Measurements from ENCODE around the gene CBLL1.

The CBLL1 gene

DNA sequence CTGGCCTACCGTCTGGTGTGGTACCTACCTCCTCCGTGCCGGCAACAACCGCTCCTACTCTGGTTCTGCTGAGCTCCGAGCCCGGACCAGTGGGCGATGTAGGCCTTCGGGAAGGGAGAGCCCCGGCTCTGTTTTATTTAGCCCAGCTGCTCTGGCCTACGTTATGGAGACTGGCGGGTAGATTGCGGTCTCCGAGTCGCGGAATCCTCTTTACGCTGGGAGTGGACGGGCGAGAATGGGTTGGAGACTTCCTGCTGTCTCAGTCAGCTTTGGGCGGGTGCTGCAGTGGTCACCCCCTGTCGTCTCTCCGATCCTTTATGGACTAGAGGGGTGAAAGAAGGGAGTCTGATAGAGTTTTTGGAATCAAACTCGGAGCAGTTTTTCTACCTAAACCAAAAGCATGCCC lies 406 bp downstream of the CBLL1 start:
- no peak for DNase-seq

GRCh38 chr7:107746006-107746405 lies 2.1 kb downstream of the CBLL1 start:
- no peak for DNase-seq

DNA sequence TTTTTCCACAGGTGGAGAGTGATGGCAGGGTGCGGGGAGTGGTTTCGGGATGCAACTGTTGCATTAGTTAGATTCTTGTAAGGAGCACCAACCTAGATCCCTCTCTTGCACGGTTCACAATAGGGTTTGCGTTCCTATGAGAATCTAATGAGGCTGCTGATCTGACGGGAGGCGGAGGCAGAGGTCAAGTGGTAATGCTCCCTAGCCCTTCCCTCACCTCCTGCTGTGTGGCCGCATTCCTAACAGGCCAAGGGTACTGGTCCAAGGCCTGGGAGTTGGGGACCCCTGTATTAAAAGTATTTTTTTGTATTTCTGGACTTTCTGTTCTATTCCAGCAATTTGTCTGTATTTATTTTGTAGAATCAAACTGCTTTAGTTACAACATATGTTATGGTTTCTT lies 7.2 kb downstream of the CBLL1 start:
- no peak for DNase-seq

DNA sequence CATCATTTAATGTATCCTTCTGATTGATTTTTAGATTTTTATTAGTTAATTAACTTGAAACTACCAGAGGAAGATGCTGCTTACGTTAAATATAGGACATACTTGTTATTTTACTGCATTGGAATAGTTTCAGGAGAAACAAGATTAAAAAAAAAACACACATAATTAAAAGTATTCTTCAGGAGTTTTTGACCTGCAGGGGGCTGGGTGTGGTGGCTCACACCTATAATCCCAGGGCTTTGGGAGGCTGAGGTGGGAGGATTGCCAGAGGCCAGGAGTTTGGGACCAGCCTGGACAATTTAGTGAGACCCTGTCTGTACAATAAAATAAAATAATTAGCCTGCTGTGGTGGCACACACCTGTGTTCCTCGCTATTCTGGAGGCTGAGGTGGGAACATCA lies 10.7 kb downstream of the CBLL1 start:
- DNase-seq = no peak

DNA sequence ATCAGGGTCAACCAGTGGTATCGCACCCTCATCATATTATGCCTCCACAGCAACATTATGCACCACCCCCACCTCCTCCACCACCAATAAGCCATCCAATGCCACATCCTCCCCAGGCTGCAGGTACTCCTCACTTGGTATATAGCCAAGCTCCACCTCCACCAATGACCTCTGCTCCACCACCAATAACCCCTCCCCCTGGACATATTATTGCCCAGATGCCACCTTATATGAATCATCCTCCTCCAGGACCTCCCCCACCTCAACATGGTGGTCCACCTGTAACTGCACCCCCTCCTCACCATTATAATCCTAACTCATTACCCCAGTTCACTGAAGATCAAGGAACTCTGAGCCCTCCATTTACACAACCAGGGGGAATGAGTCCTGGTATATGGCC lies 14.7 kb downstream of the CBLL1 start:
- DNase-seq = no peak

GRCh38 chr7:107767391-107767790 lies 23.4 kb downstream of the CBLL1 start:
- no peak for DNase-seq

GRCh38 chr7:107768263-107768662 lies 24.3 kb downstream of the CBLL1 start:
- DNase-seq = no peak

- DNase-seq = no peak
Measured at GRCh38 chr7:107773027-107773426, 29.1 kb downstream of the CBLL1 start.

GRCh38 chr7:107777702-107778101 lies 33.8 kb downstream of the CBLL1 start:
- no peak for DNase-seq

- DNase-seq = no peak
Measured at GRCh38 chr7:107778283-107778682, 34.3 kb downstream of the CBLL1 start.

DNA sequence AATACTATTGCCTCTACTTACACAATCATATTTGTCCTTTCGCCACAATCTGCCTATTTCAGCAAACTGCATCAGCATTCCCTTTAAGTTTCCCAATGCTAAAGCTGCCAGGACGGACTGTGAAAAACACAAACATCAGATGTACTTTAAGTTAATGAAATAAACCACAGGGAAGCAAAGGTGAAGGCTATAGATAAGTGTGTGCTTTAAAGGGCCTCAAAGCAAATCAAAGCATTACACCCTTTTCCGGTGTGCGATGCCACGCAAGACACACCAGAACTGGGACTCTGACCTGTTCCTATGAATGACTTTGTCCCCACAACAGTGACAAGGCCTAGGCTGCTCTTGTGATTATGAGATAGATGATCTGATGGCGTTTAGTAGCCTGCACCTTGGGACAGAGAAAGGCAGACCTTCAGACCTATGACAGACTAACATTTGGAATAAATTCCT lies 35.7 kb downstream of the CBLL1 start:
- DNase-seq = no peak

- DNase-seq = no peak
Measured at GRCh38 chr7:107782374-107782773, 38.4 kb downstream of the CBLL1 start.

GRCh38 chr7:107783648-107784047 lies 39.7 kb downstream of the CBLL1 start:
- DNase-seq = no peak

DNA sequence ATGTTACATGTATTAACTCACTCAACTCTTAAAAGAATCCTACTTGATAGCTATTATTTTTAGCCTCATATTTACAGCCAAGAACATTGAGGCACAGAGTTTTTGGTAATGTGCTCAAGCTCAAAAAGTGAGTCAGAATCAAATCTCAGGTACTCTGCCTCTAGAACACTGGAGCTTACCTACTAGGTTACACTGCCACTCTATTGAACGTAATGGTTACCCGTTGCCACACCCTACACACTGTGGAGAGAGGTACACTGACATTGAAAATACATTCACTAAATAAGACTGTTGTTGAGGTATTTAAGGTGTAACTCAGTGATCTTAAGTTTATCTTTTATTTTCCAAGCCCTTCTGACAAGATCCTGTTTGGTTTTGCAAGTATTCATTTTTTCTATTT lies 41.2 kb downstream of the CBLL1 start:
- no peak for DNase-seq

GRCh38 chr7:107785926-107786325 lies 42.0 kb downstream of the CBLL1 start:
- DNase-seq = no peak

DNA sequence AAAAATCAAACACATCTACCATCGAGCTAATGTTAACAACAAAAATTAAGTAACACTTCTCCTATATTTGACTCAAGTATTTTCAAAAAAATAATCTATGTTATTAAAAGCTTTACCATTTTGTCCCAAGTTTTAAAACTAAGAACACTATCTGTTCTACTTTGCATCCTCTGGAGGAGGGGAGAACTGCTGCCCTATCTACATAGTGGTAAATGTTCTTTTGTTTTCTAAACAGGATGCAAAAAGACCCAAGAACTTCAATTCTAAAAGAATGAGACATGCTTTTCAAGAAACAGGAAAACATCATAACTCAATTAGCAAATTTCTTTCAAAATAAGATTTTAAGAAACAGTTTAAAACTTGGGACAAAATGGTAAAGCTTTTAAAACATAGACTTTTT lies 44.3 kb downstream of the CBLL1 start:
- no peak for DNase-seq

DNA sequence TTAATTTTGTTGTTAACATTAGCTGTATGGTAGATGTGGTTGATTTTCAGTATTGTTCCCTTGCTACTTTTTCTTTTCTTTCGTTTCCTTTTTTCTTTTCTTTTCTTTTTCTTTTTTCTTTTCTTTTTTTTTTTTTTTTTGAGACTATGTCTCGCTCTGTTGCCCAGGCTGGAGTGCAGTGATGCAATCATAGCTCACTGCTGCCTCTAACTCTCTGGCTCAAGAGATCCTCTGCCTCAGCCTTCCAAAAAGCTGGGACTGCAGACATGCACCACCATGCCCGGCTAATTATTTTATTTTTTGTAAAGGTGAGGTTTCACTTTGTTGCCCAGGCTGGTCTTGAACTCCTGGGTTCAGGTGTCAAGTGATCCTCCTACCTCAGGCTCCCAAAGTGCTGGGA lies 44.7 kb downstream of the CBLL1 start:
- DNase-seq = no peak

DNA sequence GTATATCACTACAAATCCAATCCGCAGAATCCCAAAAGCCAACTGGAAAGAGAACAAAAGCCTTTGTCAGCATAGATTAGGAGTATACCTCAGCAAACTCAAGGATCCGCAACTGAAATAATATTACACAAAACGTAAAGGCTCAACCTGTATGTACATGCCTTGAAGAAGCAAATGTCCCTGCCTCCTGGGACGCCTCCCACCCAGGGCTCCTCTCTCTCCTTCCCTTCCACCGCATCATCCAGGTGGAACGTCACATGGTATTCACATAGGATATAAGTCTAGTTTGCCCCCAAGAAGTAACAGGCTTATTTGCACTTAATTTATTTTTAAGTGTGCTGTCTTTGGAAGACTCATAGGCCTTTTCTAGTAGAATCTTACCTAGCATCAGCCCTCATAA lies 45.7 kb downstream of the CBLL1 start:
- DNase-seq = no peak

GRCh38 chr7:107792364-107792763 lies 48.4 kb downstream of the CBLL1 start:
- no peak for DNase-seq

DNA sequence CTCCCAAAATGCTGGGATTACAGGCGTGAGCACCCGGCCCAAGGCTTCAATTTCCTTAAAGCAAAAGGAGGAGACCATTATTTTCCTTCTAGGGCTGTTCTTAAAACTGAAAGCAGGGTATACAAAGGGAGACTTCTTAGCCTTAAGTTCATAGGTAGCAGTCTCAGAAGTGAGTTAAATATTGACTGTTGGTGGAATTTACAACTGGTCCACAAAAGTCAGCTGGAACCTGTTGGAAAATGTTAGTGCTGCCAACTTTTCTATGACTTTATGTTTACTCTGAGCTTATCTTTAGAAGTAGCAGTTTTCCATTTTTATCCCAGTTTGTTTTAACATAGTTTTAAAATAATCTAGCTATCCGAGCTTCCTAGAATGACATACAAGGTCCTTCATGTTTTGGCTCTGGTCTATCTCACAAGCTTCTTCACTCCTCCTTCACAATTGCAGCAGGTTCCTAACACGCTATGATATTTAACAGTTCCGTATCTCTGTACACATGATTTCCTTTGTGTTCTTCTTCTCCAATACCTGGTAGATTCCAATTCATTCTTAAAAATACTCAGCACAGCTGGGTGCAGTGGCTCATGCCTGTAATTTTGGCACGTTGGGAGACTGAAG lies 55.8 kb downstream of the CBLL1 start:
- no peak for DNase-seq

- DNase-seq = no peak
Measured at GRCh38 chr7:107803009-107803610, 59.2 kb downstream of the CBLL1 start, which contains the start of gene SLC26A3. TSS of gene SLC26A3 (minus strand) at chr7:107803223. CDS start at chr7:107794509, 8,714 bp downstream.

- no peak for DNase-seq
Measured at GRCh38 chr7:107809179-107809578, 65.2 kb downstream of the CBLL1 start.

DNA sequence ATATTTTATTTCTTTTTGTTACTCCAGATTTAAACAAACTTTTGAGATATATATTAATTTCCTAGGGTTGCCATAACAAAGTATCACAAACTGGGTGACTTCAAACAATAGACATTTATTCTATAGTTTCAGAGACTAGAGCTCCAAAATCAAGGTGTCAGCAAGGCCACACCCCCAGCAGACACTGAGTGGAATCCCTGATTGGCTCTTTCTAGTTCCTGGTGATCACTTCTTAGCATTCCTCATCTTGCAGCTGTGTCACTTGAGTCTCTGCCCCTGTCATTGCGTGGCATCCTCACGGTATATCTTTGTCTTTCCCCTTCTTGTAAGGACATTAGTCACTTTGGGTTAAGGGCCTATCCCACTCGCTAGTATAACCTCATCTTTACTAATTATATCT lies 66.7 kb downstream of the CBLL1 start:
- DNase-seq = no peak

All from effector CD8-positive, alpha-beta T cell (primary cell).